HG03060 (cell line): ENCODE measurements around the gene ERC1.
"Not testable (repeated sequence)": the region's sequence is repeated elsewhere in the genome, so short reads cannot be mapped to it uniquely, and the experiment has no call there.

Experiments used
- ATAC-seq: cut with Tn5 transposase; IDR thresholded peaks from one replicate; pipeline ENCODE4 v1.9.1; 2021; ENCODE audit warnings: low read depth, moderate number of reproducible peaks; ENCODE audit not compliant: unreplicated experiment

ERC1 gene

DNA sequence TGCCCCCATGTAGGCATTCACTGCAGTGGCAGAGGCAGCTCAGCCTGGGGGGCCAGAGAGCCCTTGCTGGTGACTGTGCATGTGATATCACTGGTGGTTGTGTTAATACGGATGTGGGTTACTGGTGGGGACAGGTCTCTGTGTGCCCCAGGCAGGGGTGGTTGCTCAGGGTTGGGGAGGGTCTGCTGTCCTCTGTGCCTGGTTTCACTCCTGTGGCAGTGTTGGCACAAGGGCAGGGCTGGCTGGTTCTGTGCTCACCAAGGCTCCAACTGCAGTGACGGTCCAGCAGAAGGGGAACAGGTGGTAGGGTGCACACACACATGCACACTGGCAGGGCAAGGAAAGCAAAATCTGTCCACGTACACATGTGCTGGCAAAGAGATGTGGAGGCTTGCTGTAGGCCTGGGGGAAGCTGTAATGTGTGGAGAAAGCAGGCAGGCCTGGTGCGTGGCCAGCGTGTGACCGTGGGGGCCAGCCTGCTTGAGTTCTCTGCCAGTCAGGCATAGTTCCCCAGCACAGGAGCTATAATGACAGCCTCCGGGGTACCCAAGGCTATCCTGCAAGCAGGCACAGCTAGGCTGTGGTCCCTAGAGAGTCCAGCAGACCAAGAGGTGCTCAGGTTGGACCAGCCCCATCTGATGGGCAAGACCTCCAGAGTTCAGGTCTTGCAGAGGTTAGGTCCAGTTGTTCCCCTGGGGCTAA lies 348.7 kb downstream of the ERC1 start:
- no peak for ATAC-seq

DNA sequence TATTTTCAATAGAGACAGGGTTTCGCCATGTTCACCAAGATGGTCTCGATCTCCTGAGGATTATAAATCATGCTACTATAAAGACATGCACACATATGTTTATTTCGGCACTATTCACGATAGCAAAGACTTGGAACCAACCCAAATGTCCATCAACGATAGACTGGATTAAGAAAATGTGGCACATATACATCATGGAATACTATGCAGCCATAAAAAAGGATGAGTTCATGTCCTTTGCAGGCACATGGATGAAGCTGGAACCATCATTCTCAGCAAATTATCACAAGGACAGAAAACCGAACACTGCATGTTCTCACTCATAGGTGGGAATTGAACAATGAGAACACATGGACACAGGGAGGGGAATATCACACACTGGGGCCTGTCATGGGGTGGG lies 350.2 kb downstream of the ERC1 start:
- ATAC-seq: not testable (repeated sequence)

DNA sequence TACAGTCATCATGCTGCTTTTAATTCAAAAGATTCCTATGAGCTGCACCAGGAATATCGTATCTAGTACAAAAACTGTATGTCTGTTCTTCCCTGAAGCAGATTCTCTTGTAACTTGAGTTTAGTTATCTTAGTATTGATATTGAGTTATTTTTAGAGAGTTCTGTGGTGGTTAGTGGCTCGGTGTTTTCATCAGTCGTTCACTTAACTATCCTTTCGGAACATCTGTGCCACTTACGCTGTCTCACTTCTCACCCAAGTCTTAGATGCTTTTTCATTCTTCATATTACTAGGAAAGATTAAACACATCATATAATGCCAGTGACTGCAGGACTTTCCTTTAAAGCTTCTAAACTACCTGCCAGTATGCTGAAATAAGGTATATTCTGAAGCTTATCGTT lies 352.4 kb downstream of the ERC1 start:
- no peak for ATAC-seq

DNA sequence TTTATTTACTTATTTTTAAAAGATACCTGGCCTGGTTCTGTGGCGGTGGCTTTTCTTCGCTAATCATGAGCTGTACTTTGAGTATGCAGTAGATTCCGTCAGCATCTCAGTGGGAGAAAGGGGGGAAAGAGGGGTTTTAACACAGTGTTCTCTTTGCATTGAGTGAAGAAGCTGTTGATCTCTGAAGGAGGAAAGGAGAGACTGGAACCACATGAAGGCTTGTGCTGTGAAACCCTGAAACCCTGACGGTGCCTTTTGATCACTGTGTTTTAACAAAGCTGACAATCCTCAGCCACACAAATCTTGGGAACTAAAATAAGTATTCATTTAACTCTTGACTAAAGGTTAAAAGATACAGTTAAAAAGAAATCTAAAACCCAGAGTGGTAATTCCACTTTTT lies 353.2 kb downstream of the ERC1 start:
- no peak for ATAC-seq

DNA sequence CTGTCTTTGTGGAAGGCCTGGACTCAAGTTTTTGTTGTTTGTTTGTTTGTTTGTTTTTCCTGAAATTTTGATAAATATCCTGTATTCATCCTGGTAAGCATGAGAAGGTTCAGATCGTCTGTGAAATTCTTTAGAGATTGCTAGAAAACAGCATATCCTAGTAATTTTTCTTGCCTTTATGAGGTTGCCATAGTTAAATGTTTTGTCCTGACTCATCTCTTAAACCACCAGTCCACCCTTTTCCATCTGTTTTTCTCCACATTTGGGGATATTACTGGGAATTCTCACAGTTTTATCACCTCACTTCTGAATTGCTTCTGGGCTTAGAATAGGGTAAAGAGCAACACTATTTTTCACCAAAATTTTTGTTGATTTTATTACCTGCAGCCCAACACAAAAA lies 355.1 kb downstream of the ERC1 start:
- ATAC-seq: no peak

DNA sequence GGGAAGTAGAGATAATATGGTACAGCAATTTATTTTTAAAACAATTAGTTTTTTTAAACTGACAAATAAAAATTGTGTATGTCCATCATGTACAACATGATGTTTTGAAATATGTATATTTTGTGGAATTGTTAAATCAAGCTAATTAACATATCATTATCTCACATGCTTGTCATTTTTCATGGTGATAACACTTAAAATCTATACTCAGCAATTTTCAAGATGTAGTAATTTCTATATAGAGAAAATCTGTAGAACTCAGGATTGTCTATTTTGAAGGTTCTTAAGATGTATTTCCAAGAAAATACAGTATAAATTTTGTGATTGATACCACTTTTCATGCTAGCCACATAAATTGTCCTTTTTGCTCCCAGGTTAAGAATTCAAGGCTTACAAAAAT lies 356.3 kb downstream of the ERC1 start:
- ATAC-seq: no peak

DNA sequence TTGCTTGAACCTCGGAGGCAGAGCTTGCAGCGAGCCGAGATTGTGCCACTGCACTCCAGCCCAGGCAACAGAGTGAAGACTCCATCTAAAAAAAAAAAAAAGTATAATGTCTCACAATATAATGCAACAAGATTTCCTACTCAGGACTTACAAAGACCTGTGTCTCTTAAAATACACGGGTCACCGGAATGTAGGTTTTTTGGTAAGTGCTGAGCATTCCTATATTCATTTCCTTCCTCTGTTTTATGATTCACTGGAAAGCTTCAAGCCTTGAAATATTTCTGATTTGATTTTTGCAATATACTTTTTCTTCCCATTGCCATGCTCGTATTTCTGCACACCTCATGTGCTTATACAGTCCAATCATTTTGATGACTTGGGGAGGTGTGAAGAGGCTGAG lies 357.6 kb downstream of the ERC1 start:
- ATAC-seq: no peak

DNA sequence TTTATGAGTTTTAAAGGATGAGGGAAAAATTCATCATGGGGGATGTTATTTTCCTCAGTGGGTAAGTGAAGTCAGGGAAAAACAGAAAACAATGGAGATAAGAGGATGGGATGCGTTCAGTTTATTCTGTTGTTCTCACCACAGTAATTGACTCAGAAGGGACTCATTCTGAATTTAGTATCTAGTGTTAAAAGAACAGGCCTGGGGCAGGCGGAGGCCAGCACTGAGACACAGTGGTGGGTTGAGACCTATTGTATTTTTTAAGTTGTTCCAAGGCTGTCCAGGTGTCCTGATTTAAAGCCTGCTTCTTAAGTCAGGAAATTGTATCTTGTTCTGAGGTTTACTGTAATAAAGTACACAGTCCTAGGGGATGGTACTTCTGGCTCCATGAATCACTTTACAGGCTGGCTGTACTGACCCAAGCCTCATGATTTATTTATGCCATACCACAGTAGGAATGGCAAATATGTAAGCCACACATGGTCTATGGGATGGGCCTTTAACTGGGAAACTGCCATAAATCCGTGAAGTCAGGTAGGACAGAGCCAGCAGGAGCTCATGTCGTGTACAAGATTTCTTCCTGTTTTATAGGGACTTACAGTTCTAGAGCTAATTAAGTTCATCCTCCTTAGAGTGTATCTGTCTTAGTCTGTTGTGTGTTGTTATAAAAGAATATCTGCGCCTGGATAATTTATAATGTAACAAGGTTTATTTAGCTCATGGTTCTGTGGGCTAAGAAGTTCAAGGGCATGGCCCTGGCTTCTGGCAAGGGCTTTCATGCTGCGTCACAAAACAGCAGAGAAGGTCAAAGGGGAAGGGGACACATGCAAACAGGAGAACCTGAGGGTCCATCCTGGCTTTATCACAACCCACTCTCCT lies 359.3 kb downstream of the ERC1 start:
- ATAC-seq: no peak

DNA sequence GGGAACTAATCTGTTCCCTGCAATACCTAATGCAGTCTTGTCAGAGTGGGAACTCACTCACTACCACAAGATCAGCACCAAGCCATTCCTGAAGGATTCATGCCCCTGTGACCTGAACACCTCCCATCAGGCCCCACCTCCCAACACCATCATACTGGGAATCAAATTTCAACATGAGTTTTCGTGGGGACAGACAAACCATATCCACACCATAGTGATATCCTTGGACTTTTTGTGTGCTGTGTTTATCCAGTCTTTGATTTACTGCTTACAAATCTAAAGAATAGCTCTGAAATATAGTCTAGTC lies 359.9 kb downstream of the ERC1 start:
- ATAC-seq: no peak

DNA sequence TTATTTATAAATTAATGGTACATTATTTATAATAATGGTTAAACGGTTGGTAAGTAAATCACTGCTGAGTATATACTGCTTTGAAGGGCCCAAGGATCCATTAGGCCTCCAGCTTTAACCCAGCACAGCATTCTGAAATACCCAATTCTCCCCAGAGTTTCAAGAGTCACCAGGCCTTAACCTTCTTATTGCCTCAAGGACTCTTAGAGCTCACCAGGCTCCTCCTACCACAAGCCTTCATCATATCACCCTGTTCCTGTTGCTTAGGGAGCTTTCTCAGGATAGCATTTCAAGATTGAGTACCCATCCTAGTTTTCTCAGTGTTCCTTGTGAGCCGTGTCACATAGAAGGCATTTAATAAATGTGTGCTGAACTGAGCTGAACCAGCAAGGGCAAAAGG lies 360.9 kb downstream of the ERC1 start:
- ATAC-seq: no peak

DNA sequence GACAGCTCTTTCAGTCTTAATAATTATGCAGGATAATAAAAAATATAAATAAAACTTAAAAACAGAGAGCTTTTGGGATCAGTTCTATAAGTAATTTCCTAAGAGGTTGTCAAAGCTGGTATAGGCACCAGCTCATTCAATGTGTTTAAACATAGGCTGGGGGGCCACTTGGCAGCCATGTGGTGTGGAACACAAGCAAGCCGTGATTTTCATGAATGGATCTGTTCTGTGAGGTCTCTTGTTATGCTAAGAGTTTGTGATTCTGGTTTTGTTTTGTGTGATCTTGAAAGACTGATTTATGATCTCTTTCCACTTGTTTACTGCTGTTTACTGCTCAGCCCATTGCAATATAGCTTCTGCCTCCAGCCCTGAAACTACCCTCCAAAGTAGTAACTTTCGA lies 362.4 kb downstream of the ERC1 start:
- ATAC-seq: no peak

DNA sequence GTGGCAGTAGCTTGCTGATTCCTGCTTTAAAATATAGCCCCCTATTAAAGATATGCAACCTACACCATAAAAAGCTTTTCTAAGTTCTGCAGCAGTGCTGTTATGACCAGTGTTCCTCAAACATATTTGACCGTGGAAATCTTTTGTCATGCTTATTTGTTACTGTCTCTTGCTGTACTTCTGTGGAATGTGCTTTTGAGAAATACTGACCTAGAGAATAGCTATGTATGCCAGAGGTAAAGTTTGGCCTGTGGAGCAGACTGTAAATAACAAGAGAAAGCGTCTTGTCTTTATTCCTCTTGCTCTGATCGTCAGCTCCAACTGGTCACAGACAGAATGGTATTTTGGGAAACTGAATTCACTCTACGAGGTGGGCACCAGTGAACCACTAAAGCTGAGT lies 364.4 kb downstream of the ERC1 start:
- no peak for ATAC-seq

DNA sequence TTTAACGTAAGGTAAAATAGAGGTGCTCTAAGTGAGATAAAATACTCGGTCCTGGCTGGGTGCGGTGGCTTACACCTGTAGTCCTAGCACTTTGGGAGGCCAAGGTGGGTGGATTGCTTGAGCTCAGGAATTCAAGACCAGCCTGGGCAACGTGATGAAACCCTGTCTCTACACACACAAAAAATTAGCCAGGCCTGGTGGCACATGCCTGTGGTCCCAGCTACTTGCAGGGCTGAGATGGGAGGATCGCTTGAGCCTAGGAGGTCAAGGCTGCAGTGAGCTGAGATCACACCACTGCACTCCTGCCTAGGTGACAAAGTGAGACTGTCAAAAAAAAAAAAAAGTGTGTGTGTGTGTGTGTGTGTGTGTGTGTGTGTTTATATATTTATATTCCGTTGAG lies 364.8 kb downstream of the ERC1 start:
- ATAC-seq: not testable (repeated sequence)

DNA sequence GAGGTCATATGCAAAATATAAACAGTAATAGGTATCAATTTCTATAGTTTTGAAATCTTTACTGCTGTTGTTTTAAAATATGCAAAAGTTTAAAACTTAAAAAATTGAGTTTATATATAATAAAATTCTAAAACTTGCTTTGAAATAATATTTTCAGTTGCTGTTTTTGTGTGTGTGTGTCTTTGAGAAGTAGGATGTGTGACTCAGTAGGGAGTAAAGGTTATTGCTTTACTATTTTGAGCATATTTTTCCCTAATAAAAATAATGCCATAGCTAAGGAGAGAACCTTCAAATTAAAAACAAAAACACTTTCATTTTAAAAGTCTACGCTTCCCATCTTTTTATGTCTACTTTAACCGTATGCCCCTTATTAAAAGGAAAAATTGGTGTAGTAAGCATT lies 365.3 kb downstream of the ERC1 start:
- ATAC-seq: no peak

DNA sequence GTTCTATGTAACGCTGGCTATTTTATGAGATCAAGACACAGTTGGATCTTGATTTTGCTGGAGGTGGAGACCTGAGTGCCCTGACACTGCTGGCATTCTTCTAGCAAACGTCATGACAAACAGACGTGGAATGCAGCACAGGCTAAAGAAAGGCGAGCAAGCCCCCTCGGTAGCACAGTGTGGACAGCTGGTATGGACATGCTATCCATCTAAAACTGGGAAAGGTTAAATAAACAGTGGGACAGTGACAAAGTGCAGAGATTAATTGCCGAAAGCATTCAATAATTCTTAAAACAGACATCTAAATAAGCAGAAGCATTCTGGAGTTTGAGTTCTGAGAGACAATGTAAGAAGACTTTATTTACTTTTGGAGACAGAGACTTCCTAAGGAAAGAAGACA lies 366.1 kb downstream of the ERC1 start:
- ATAC-seq: no peak

DNA sequence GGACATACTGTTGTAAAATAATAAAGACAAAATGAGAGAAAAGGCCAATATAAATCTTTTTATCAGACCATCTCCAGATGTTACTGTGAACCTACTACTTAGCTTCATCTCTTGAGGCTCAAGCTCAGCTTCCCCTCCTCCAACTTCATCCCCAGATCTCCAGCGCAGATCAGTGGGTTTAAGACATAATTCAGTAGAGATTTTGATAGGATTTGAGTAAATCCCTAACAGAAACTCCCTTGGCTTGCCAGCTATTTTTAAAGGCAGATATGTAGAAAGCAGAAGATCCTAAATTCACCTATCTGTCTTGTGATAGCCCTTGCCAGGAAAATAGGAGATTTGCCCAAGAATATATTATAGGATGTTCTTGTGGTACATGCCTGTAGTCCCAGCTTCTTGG lies 366.7 kb downstream of the ERC1 start:
- no peak for ATAC-seq

DNA sequence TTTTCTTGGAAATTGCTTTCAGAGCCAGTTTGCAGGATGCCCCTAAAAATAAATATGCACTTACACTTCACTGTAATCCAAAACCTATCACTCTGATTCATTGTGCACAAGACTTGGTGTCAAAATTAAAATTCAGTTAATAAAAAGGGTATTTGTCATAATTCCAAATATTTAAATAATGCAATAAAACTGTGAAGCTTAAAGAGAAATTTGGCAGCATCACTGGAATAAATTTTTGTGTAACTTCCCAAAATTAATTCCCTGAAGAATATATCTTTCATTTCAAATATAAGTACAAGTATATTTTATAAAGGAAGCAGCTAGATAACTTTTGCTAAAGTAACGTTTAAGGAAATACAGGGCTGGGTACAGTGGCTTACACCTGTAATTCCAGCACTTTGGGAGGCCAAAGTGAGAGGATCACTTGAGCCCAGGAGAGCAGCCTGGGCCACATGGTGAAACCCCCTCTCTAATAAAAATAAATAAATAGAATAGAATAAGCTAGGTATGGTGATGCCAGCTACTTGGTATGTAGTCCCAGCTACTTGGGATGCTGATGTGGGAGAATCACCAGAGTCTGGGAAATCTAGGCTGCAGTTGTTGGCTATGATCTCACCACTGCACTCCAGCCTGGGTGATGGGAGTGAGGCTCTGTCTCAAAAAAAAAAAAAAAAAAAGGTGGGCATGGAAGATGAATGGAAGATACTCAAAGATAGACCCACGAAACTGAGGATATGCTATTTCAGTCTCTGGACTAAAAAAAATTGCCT lies 369.6 kb downstream of the ERC1 start:
- no peak for ATAC-seq

DNA sequence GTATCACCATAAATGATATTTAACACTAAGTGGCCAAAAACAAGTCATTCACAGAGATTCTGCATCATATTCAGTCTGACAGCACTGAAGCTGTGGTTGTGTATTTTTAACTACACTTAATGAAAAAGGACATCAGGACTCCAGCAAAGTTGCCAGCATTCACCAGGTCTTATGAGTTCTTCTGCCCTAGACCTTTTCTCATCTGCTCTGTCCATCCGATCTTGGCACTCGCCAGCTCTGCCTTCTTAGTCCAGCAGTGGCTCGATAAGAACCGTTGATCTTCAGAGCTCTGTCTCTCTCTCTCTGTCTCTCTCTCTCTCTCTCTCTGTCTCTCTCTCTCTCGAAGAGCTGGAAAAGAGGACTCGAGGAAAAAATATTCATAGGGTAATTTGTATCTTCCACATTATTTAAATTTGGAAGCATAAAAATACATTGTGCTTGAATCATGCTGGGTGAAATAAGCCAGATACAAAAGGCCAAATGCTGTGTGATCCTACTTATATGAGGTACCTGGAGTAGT lies 371.2 kb downstream of the ERC1 start:
- ATAC-seq: no peak

DNA sequence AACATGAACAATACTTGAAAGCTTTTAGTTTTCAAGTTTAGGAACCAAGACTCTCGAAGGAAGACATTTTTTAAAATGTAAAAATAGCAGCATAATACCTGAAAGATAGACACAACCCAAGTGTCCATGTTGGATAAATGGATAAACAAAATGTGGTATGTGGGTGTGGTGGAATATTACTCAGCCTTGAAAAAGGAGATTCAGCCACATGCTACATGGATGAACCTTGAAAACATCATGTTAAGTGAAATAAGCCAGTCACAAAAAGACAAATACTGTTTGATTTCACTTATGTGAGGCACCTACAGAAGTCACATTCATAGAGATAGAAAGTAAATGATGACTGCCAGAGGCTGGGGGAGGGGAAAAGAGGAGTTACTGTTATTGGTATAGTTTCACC lies 374.7 kb downstream of the ERC1 start:
- no peak for ATAC-seq

DNA sequence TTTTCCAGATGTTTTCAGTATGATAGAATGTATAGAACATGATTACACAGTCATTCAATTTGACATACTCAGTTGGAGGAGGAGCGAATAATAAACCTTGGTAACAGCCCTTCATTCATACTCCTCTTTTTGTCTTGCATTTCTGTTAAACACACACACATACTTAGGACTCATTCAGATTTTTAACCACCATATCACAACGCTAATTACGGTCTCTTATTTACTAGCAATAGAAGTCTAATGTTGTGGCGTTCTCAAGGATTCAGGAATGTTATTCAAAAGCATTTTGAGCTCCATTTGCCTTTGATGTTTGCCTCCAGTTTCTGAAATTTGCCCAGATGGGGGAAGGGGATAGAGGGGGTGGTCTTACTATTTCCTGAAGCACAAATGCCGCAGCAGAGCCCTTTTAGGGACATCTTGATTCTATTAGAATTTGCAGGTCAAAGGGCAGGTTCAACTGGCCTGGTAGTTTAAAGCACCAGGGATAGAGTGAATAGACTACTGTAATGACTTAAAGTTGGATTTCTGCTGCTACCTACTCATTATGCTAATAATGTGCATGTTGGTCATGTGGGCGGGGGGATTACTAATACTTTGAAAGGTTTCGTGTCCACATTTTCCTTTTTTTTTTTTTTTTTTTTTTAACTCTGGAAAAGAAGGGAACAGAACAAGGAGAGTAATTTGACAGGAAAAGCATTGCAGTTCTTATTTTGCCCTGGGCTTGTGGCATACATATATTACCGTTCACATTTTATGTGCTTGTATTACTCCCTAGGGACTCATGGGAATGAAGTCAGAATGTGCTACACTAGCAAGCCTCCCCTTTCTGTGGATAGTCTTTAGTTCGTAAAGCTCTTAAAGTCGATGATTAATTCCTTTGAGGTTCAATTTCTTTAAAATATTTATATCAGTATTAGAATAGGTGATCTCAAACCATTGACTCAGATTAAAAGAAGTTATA lies 376.6 kb downstream of the ERC1 start:
- no peak for ATAC-seq
